Immature natural killer cell (primary cell): ENCODE data around the gene DCN. TPM values are rescaled to one million over a fixed set of nuclear protein-coding genes. Genes with fewer than 3 reads are reported as not detected.
"Not testable (repeated sequence)": the region's sequence is repeated elsewhere in the genome, so short reads cannot be mapped to it uniquely, and the experiment has no call there.

Experiments
- DNase-seq, 3 donors: peaks; one replicate each; pipeline ENCODE4 v3.0.0; 2022; ENCODE audit warnings: mixed read lengths in 1 of 3
- H3K27ac Mint-ChIP-seq, 6 donors: one replicate each; pipeline ENCODE4 v1.8.0; 2020; ENCODE audit warnings: mixed read lengths in 6 of 6, mild to moderate bottlenecking in 5 of 6, inconsistent platforms in 4 of 6, moderate library complexity in 3 of 6
- H3K27me3 Mint-ChIP-seq, 3 donors: one replicate each; pipeline ENCODE4 v1.8.0; 2020 to 2021; ENCODE audit warnings: low read depth in 3 of 3, mild to moderate bottlenecking in 3 of 3, mixed read lengths in 3 of 3, moderate library complexity in 3 of 3, inconsistent platforms in 1 of 3
- H3K36me3 Mint-ChIP-seq, 3 donors: one replicate each; pipeline ENCODE4 v1.8.0; 2020; ENCODE audit warnings: mixed read lengths in 3 of 3, inconsistent platforms in 2 of 3, mild to moderate bottlenecking in 2 of 3
- H3K4me1 Mint-ChIP-seq, 2 donors: one replicate each; pipeline ENCODE4 v1.8.0; 2020; ENCODE audit warnings: inconsistent platforms in 2 of 2, mild to moderate bottlenecking in 2 of 2, mixed read lengths in 2 of 2, moderate library complexity in 1 of 2
- H3K4me3 Mint-ChIP-seq, 5 donors: one replicate each; pipeline ENCODE4 v1.8.0; 2020; ENCODE audit warnings: mild to moderate bottlenecking in 5 of 5, mixed read lengths in 5 of 5, inconsistent platforms in 3 of 5, moderate library complexity in 3 of 5
- H3K9me3 Mint-ChIP-seq, 6 donors: one replicate each; pipeline ENCODE4 v1.8.0; 2020; ENCODE audit warnings: mild to moderate bottlenecking in 6 of 6, mixed read lengths in 6 of 6, inconsistent platforms in 4 of 6, moderate library complexity in 3 of 6
- polyA plus RNA-seq, 3 donors: library from polyadenylated mRNA; unstranded; fragments of 300-500 nt; fragmentation: Illumina TruSeq; gene quantifications; one replicate each; pipeline ENCODE4 v1.2.3, GENCODE V29; 2021

DCN gene, protein sequence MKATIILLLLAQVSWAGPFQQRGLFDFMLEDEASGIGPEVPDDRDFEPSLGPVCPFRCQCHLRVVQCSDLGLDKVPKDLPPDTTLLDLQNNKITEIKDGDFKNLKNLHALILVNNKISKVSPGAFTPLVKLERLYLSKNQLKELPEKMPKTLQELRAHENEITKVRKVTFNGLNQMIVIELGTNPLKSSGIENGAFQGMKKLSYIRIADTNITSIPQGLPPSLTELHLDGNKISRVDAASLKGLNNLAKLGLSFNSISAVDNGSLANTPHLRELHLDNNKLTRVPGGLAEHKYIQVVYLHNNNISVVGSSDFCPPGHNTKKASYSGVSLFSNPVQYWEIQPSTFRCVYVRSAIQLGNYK
- not detected for polyA plus RNA-seq

DNA sequence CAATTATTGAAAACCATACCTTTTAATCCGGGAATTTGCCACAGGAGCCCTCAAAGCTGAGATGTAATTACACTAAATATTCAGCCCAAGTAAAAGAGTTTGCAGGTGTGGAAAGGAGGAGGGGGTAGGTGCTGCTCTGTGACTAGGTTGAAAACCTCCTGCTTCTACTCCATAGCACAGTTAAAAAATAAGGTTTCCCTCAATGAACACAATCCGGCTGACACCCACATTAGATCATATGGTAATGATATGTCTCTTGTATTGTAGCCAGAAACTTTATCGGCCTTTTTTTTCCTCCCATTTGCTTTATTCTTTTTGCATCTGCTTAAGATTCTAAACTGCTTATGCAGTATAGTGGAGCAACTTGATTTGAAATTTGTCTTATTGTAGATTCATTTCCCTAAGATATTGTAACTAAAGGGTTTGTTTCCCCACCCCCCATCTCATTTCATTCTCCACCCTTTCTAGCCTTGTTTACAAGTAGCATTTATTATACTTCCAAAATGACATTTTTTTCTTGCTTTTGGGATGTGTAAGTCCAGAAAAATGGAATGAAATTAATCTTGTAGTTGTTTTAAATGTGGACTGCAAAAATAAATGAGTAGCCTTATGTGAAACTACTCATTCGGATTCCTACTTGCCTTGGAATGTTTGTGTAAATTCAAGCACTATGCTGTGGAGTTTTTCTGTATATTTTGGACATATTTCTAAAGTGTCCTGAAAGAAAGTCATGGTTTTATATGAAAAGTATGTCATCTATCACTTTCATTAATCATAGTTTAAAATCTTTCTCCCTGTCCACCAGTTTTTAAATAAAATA lies at the start of gene DCN:
Gene DCN, minus strand, starts transcription at position 182 of the 820 bp plus-strand sequence. CDS start 4,265 bp downstream, outside the sequence.
- H3K9me3 Mint-ChIP-seq = no peaks in the 10 kb centered on the region
- peaks cover 0 to 2% (median 0%) of the 10 kb centered on the region in 3 donors for H3K27me3 Mint-ChIP-seq
- H3K4me1 Mint-ChIP-seq = no peaks in the 10 kb centered on the region
- no peaks in the 10 kb centered on the region for H3K36me3 Mint-ChIP-seq
- no peak within 1 kb of the TSS for H3K27ac Mint-ChIP-seq
- DNase-seq = no peak
- no peak within 1 kb of the TSS for H3K4me3 Mint-ChIP-seq

DNA sequence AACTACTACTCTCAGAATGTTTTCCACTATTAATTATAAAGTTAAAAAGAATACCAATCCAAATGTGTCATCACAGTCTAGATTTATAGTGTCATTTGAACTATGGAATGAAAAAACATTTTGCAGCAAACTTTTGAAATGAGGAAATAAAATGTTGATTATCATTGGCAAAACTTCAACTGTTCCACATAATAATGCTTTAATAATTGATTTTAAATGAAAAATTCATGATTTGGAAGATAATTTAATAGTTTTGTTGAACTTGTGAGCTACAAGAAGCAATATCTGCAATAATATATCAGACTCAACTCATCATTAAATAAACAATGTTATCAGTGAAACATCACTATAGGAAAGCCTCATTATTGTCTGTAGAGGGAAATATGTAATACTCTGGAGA lies 48.2 kb upstream of the DCN start:
- Mint-ChIP-seq H3K36me3 (no peaks in the 10 kb centered on the region), H3K27me3 (no peaks in the 10 kb centered on the region), H3K9me3 (peaks cover 0 to 6% (median 1%) of the 10 kb centered on the region in 6 donors), H3K27ac (no peak overlapping the region), H3K4me1 (no peaks in the 10 kb centered on the region), H3K4me3 (no peak overlapping the region)
- no peak for DNase-seq

DNA sequence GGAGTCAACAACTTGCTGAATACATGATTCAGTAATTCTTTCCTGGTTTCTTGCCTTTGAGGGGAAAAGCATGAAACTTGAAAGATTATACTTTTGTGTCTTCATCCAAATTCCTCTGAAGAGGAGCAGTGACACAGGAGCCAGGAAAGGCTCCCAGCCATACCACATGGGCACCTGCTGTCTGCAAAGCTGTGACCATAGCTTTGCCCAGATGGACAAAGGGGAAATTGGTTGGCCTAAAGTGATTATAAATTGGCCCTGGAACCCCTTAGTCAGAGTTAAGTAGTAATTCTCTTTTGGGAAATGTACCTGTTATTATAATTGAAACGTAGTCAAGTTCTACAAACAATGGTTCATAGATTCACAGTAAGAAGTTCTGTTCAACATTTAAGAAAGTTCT lies 44.3 kb upstream of the DCN start:
- no peaks in the 10 kb centered on the region for H3K4me1 Mint-ChIP-seq
- no peak overlapping the region for H3K4me3 Mint-ChIP-seq
- peaks cover 0 to 10% (median 2%) of the 10 kb centered on the region in 6 donors for H3K9me3 Mint-ChIP-seq
- H3K27me3 Mint-ChIP-seq = peaks cover 0 to 2% (median 0%) of the 10 kb centered on the region in 3 donors
- no peaks in the 10 kb centered on the region for H3K36me3 Mint-ChIP-seq
- DNase-seq = no peak
- H3K27ac Mint-ChIP-seq = no peak overlapping the region

DNA sequence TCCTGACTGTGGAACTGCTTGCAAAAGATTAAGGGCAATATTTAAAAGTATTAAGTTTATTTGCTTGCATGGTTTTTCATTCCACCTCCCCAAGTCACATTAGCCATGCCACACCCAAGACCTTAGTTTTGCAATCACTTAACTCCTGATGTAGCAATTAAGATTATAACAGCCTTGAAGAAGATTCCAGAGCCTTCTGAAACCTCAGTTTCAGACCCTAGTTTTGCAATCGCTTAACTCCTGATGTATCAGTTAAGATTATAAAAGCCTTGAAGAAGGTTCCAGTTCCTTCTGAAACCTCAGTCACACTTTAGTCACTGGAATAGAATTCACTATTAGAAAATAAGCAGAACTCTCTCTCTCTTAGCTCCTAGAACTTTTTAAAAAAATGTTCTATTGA lies 42.7 kb upstream of the DCN start:
- Mint-ChIP-seq H3K27ac (no peak overlapping the region), H3K9me3 (peaks cover 0 to 7% (median 2%) of the 10 kb centered on the region in 6 donors), H3K4me3 (no peak overlapping the region), H3K36me3 (no peaks in the 10 kb centered on the region), H3K4me1 (no peaks in the 10 kb centered on the region), H3K27me3 (peaks cover 0 to 2% (median 0%) of the 10 kb centered on the region in 3 donors)
- no peak for DNase-seq

DNA sequence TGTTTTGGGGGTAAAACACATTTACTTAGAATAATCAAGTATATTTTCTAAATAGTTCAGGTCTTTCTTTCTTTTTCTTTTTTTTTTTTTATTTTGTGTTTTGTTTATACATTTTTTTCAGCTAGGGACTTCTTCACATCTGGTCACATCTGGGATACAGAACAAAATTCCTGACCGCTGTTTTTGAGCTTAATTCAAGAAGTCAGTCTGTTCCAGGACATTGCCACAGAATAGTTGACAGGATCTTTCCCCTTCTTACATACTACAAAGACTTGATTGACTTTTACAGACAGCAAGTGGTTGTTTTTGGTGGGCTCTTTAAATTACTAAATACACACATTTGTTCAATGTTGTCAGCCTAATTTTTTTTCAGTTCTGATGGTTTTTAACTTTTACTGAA lies 41.8 kb upstream of the DCN start:
- Mint-ChIP-seq H3K9me3 (peaks cover 0 to 7% (median 2%) of the 10 kb centered on the region in 6 donors), H3K4me3 (no peak overlapping the region), H3K36me3 (no peaks in the 10 kb centered on the region), H3K27ac (no peak overlapping the region), H3K4me1 (no peaks in the 10 kb centered on the region), H3K27me3 (peaks cover 0 to 2% (median 0%) of the 10 kb centered on the region in 3 donors)
- no peak for DNase-seq

DNA sequence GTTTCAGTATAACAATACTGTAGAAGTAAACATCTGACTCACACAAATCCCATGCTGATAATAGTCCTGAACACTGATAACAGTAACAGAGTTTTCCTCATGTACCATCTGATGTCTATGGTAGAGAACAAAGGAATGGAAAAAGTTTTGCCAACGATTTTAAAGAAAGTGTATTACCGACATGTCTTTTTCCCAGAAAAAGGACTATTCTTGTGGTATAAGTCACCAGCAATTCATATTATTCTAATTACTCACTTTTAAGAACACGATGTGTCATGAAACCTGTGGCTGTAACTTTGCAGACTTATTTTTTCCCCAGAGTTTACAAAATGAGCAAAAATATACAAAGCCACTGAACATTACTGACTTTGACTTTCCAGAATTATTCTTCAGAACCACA lies 40.1 kb upstream of the DCN start:
- Mint-ChIP-seq H3K9me3 (peaks cover 0 to 4% (median under 1%) of the 10 kb centered on the region in 6 donors), H3K27ac (no peak overlapping the region), H3K27me3 (peaks cover 0 to 2% (median 0%) of the 10 kb centered on the region in 3 donors), H3K4me1 (no peaks in the 10 kb centered on the region), H3K4me3 (no peak overlapping the region), H3K36me3 (no peaks in the 10 kb centered on the region)
- DNase-seq = no peak

DNA sequence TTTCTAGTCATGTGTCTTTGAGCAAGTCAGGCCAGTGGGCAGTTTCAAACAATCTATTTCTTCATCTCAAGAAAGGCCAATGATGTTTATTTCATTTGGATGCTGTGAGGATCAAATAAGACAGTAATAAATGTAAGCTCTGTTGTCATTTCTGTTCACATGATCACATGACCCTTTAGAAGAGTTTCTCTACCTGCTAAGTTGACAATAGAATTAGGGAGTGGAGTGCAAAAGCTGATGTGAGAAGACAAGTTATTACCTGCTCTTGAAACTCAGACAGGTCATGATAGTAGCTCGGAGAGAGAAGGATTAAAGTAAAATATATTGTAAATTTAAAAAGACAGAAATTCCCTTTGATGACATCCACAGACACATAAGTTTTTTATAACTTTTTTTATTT lies 37.3 kb upstream of the DCN start:
- DNase-seq = no peak
- Mint-ChIP-seq H3K27me3 (no peaks in the 10 kb centered on the region), H3K4me1 (no peaks in the 10 kb centered on the region), H3K4me3 (no peak overlapping the region), H3K9me3 (peaks cover 0 to 3% (median 2%) of the 10 kb centered on the region in 6 donors), H3K27ac (no peak overlapping the region), H3K36me3 (no peaks in the 10 kb centered on the region)

DNA sequence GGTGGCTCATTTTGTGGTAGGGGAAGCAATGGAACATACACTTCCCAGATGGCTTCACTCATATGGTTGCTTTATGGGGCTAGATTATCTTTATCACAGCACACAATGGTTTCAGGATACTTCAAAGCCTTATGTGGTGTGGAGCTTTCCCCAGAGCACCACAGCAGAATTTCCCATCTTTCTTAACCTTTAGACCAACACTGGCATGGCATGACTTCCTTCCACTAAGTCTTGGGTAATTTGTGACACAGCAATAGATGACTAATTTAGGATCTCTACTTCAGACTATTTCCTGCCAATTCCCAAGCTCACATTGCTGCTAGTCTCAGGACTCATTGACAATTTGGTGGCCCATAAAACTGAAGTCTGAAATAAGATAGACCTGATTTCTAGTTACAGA lies 36.9 kb upstream of the DCN start:
- Mint-ChIP-seq H3K27me3 (no peaks in the 10 kb centered on the region), H3K27ac (no peak overlapping the region), H3K36me3 (no peaks in the 10 kb centered on the region), H3K4me3 (no peak overlapping the region), H3K9me3 (peaks cover 0 to 3% (median 2%) of the 10 kb centered on the region in 6 donors), H3K4me1 (no peaks in the 10 kb centered on the region)
- no peak for DNase-seq

DNA sequence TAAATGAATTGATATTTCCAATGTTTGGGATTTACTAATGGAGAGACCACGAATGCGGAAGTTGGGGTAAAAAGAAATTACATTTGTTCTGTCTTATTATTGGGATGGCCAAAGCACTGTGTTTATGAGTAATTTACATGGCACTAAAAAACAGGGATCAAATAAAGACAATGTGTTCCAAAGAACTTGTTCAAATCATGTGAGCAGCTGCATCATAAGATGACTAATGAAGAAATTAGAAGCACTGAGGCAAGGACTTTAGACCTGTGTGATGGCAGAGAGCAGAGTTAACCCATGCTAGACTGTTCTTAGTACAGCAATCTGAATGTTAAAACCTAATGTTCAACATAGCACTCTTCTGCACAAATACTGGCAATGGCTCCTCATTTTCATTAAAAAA lies 34.3 kb upstream of the DCN start:
- Mint-ChIP-seq H3K9me3 (peaks cover 0 to 10% (median 4%) of the 10 kb centered on the region in 6 donors), H3K27me3 (no peaks in the 10 kb centered on the region), H3K36me3 (peaks cover 0 to 3% (median 0%) of the 10 kb centered on the region in 3 donors), H3K4me1 (no peaks in the 10 kb centered on the region), H3K4me3 (no peak overlapping the region), H3K27ac (no peak overlapping the region)
- no peak for DNase-seq

DNA sequence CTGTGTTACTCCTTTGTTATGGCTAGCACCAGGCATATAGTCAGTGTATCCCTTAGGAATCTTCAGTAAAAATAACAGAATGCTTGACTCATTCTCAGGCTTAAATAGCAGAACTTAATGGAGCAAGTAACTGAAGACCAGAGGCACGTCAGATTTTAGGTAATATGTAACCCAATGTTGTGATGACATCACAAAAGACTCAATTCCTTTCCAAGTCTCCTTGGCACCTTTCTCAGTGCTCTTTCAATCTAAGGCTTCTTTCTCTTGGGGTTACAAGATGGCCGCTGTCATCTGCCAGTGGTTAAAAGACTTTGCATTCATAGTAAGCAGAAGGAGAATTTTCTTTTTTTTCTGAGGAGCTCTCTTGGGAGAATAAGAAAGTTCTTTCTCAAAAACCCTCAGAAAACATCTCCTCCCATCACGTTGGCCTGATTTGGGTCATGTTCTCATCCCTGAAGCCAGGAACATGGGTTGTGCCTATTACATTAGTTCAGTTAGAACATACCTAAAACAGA lies 33.4 kb upstream of the DCN start:
- Mint-ChIP-seq H3K4me1 (no peaks in the 10 kb centered on the region), H3K27me3 (no peaks in the 10 kb centered on the region), H3K36me3 (peaks cover 0 to 3% (median 0%) of the 10 kb centered on the region in 3 donors), H3K27ac (no peak overlapping the region), H3K9me3 (peaks cover 0 to 11% (median 4%) of the 10 kb centered on the region in 6 donors), H3K4me3 (no peak overlapping the region)
- DNase-seq = no peak

DNA sequence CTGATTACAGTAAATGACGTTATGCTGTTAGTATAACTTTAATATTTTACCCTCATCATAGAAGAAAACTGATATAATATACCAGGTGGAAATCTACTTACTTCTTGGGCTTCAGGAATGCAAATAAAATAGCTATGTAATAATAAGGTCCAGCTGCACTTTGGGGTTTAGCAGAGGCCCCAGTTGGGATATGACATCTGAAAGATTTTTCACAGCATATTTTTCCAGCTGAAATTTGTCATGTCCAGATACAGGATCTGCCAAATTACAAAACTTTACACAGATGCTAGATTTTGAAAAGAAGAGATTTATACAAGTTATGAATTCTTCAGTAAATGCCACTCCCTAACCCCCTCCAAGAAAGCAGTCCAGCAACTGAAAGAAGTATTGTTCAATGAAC lies 29.2 kb upstream of the DCN start:
- Mint-ChIP-seq H3K9me3 (peaks cover 5 to 13% (median 7%) of the 10 kb centered on the region in 6 donors), H3K36me3 (peaks cover 0 to 3% (median 0%) of the 10 kb centered on the region in 3 donors), H3K4me1 (no peaks in the 10 kb centered on the region), H3K27ac (no peak overlapping the region), H3K4me3 (no peak overlapping the region), H3K27me3 (peaks cover 0 to 1% (median 0%) of the 10 kb centered on the region in 3 donors)
- no peak for DNase-seq

DNA sequence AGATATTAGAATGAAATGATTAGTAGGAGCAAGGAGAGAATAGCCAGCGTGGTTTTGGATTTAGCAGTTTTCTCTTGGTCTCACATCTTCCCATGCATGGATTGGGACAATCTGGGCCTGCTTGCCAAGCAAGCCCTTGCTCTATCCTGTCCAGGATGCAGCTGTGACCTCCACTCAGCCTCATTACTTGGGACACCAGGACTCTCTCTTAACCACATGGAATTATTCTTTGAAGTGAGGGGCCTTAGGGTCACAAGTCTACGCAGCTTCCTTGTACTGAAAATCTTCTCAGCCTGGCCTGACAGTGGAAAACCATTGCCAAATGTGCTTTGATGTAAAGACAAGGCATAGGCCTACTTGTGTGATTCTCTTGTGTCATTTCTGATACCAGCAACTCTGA lies 28.0 kb upstream of the DCN start:
- Mint-ChIP-seq H3K36me3 (peaks cover 0 to 3% (median 0%) of the 10 kb centered on the region in 3 donors), H3K4me1 (no peaks in the 10 kb centered on the region), H3K27ac (no peak overlapping the region), H3K9me3 (peaks cover 5 to 13% (median 8%) of the 10 kb centered on the region in 6 donors), H3K27me3 (peaks cover 0 to 1% (median 0%) of the 10 kb centered on the region in 3 donors), H3K4me3 (no peak overlapping the region)
- DNase-seq = no peak

DNA sequence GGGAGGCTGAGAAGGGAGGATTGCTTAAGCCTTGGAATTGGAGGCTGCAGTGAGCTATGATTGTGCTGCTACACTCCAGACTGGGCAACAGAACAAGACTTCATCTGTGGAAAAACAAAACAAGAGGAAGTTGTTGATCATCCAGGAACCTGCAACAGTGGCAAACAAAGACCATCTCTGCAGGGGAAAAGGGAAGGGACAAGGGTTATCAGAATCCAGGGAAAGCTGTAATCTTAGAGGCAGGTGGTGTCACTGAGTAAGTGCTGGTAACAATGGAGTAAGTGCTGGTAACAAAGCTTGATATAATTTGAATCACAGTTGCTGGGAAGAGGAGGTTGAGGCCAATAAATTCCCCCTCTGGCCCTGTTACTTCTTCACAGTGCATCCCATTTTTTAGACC lies 27.5 kb upstream of the DCN start:
- peaks cover 0 to 3% (median 0%) of the 10 kb centered on the region in 3 donors for H3K36me3 Mint-ChIP-seq
- no peaks in the 10 kb centered on the region for H3K4me1 Mint-ChIP-seq
- no peak overlapping the region for H3K4me3 Mint-ChIP-seq
- H3K9me3 Mint-ChIP-seq = peaks cover 5 to 13% (median 8%) of the 10 kb centered on the region in 6 donors
- H3K27ac Mint-ChIP-seq = no peak overlapping the region
- no peak for DNase-seq
- H3K27me3 Mint-ChIP-seq = peaks cover 0 to 1% (median 0%) of the 10 kb centered on the region in 3 donors

DNA sequence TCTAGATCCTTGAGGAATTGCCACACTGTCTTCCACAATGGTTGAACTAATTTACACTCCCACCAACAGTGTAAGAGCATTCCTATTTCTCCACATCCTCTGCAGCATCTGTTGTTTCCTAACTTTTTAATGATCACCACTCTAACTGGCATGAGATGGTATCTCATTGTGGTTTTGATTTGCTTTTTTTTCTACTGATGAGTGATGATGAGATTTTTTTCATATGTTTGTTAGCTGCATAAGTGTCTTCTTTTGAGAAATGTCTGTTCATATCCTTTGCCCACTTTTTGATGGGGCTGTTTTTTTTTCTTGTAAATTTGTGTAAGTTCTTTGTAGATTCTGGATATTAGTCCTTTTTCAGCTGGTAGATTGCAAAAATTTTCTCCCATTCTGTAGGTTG lies 24.7 kb upstream of the DCN start:
- H3K27ac Mint-ChIP-seq, H3K4me1 Mint-ChIP-seq, H3K9me3 Mint-ChIP-seq, H3K27me3 Mint-ChIP-seq, H3K4me3 Mint-ChIP-seq, H3K36me3 Mint-ChIP-seq, DNase-seq: not testable (repeated sequence)
